ENCODE measurements around the gene TJP2.

Gene TJP2

DNA sequence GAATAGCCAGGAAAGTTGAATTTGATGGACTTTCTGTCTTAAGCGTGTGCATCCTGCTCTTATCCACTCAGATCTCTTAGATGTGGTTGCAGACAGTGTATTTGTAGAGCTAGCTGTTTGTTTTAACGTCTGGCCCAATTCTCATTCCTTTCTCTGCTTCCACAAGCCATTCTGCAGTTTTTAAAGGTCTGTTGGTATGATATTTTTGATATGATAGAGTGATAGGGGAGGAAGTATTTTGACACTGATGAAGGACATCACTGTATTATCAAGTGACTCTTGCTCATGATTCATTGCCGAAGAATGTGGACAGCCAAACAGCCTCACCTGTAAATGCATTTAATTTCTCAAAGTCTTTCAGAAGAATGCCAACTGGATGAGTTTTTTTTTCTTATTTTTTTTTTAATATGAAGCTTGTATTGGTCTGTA is 4.5 kb downstream of the TJP2 start:
- no peak overlapping the region for H3K9ac ChIP-seq (ENCODE audit: low read depth, low read length)
- peaks cover 29% of the 10 kb centered on the region for H3K4me1 ChIP-seq (ENCODE audit: control insufficient read depth, insufficient read depth, low read length)
- peaks cover 8% of the 10 kb centered on the region for H3K36me3 ChIP-seq (ENCODE audit: control insufficient read depth, insufficient read depth, low read length)
- H3K27me3 ChIP-seq (ENCODE audit: control insufficient read depth, insufficient read depth, low read length) = peaks cover 12% of the 10 kb centered on the region
- H3K27ac ChIP-seq (ENCODE audit: low read depth, low read length) = no peak overlapping the region
- no peak overlapping the region for H3K4me3 ChIP-seq (ENCODE audit: low read depth, low read length)
- no peaks in the 10 kb centered on the region for H3K9me3 ChIP-seq (ENCODE audit: control insufficient read depth, insufficient read depth, low read length)

DNA sequence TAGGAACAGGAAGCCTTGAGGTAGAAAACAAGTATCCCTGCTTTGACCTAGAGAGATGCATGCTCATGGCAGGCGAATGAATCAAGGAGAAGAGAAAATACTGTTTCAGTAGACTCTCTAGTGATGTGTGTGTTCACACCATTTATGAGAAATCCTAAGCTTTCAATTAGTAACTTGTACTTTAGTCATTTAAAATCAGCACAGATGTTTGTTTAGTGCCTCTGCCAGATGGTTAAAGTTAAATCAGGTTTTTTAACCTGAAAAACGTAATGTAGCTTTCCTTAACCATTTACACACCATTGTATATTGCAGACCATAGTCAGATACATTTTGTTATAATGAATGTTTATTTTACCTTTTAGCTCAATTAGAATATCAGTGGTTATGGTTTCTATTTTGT is 5.0 kb downstream of the TJP2 start:
- Histone ChIP-seq H3K27ac (ENCODE audit: low read depth, low read length) (peak overlapping the region; percentile 51), H3K36me3 (ENCODE audit: control insufficient read depth, insufficient read depth, low read length) (peaks cover 8% of the 10 kb centered on the region), H3K9ac (ENCODE audit: low read depth, low read length) (no peak overlapping the region), H3K4me1 (ENCODE audit: control insufficient read depth, insufficient read depth, low read length) (peaks cover 28% of the 10 kb centered on the region), H3K4me3 (ENCODE audit: low read depth, low read length) (no peak overlapping the region), H3K27me3 (ENCODE audit: control insufficient read depth, insufficient read depth, low read length) (peaks cover 9% of the 10 kb centered on the region), H3K9me3 (ENCODE audit: control insufficient read depth, insufficient read depth, low read length) (no peaks in the 10 kb centered on the region)

DNA sequence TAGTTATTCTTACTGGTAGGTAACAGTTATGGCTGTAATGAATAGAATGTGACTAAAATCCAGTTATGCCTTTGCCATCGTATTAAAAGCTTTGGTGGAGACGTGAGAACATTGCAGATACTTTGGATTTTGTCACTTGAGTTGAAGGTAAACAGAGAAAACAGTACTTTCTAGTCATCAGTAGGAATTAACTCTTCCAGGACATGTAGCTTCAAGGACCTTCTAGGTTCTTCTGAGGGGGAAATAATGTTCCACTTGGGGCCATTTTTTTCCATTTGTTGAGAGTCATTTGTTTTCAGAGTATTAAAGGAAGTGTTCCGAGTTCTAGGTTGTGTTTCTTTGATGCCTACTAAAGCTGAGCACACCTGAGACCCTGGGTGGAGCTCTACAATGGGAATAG is 6.1 kb downstream of the TJP2 start:
- H3K27ac ChIP-seq (ENCODE audit: low read depth, low read length) = no peak overlapping the region
- H3K27me3 ChIP-seq (ENCODE audit: control insufficient read depth, insufficient read depth, low read length) = no peaks in the 10 kb centered on the region
- H3K36me3 ChIP-seq (ENCODE audit: control insufficient read depth, insufficient read depth, low read length) = peaks cover 12% of the 10 kb centered on the region
- H3K9me3 ChIP-seq (ENCODE audit: control insufficient read depth, insufficient read depth, low read length) = no peaks in the 10 kb centered on the region
- H3K4me1 ChIP-seq (ENCODE audit: control insufficient read depth, insufficient read depth, low read length) = peaks cover 19% of the 10 kb centered on the region
- no peak overlapping the region for H3K9ac ChIP-seq (ENCODE audit: low read depth, low read length)
- H3K4me3 ChIP-seq (ENCODE audit: low read depth, low read length) = no peak overlapping the region

DNA sequence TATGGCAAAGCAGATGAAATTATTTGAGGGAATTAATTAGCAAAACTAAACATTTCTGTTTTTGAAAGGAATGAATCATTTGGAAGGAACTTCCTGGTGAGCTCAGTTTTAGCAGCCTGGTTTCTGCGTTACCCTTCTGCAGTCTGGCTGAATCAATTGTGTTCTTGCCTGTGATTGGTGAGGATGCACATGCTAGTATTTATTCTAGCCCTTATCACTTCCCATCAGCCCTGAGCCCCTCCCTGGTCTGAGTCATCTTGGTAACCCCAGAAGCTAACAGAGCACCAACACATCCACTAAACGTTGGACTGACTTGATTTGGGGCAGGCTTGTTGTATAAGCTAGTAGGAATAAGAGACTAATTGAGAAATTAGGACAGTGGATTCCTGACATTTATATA is 6.6 kb downstream of the TJP2 start:
- no peaks in the 10 kb centered on the region for H3K9me3 ChIP-seq (ENCODE audit: control insufficient read depth, insufficient read depth, low read length)
- H3K27ac ChIP-seq (ENCODE audit: low read depth, low read length) = no peak overlapping the region
- no peak overlapping the region for H3K9ac ChIP-seq (ENCODE audit: low read depth, low read length)
- no peaks in the 10 kb centered on the region for H3K27me3 ChIP-seq (ENCODE audit: control insufficient read depth, insufficient read depth, low read length)
- no peak overlapping the region for H3K4me3 ChIP-seq (ENCODE audit: low read depth, low read length)
- H3K4me1 ChIP-seq (ENCODE audit: control insufficient read depth, insufficient read depth, low read length) = peaks cover 14% of the 10 kb centered on the region
- peaks cover 12% of the 10 kb centered on the region for H3K36me3 ChIP-seq (ENCODE audit: control insufficient read depth, insufficient read depth, low read length)

DNA sequence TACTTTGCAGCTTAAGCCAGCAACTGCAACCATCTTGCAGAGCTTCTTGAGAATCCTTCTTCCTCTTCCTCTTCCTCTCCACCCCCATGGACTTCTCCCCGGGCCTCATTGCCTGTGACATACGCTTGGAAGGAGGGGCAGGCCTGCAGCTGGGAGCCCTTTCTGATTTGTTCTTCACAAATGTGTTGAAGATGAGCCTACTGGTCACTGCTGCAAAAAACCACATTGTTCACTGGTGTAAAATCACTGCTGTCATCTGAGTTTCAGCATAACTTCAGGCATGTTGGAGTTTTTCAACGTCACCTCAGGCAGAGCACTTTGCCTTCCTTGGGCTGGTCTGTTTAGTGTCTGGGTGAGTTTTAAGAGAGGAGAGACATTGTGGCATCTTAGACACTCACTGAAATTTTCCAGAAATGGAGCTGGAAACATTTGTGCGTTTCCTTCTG is 7.9 kb downstream of the TJP2 start:
- Histone ChIP-seq H3K27me3 (ENCODE audit: control insufficient read depth, insufficient read depth, low read length) (no peaks in the 10 kb centered on the region), H3K27ac (ENCODE audit: low read depth, low read length) (no peak overlapping the region), H3K4me1 (ENCODE audit: control insufficient read depth, insufficient read depth, low read length) (peaks cover 4% of the 10 kb centered on the region; the same call in 1 of the 2 replicates), H3K9me3 (ENCODE audit: control insufficient read depth, insufficient read depth, low read length) (no peaks in the 10 kb centered on the region), H3K36me3 (ENCODE audit: control insufficient read depth, insufficient read depth, low read length) (peaks cover 15% of the 10 kb centered on the region), H3K9ac (ENCODE audit: low read depth, low read length) (no peak overlapping the region), H3K4me3 (ENCODE audit: low read depth, low read length) (no peak overlapping the region)

DNA sequence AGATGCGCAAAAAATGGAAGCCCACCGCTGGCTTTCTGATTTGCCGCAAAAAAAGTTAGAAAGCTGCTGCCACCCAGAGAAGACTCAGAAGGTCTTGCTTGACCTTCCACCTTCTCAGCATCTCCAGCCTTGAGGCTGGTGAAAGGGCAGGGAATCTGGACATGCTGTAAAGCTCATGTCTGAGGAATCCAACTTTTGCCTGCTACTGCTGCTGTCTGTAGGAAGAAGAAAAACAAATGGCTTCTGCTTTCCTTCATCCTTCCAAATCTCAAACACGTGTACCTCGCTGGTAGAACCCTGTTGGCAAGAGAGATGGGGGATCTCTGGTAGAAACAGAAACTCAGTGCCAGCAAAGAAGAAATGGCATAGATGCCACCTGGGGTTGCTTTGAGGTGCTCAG is 10.2 kb downstream of the TJP2 start:
- H3K9ac ChIP-seq (ENCODE audit: low read depth, low read length) = no peak overlapping the region
- H3K27ac ChIP-seq (ENCODE audit: low read depth, low read length) = no peak overlapping the region
- H3K9me3 ChIP-seq (ENCODE audit: control insufficient read depth, insufficient read depth, low read length) = no peaks in the 10 kb centered on the region
- H3K36me3 ChIP-seq (ENCODE audit: control insufficient read depth, insufficient read depth, low read length) = peaks cover 15% of the 10 kb centered on the region
- peaks cover 8% of the 10 kb centered on the region; the same call in 1 of the 2 replicates for H3K4me1 ChIP-seq (ENCODE audit: control insufficient read depth, insufficient read depth, low read length)
- no peaks in the 10 kb centered on the region for H3K27me3 ChIP-seq (ENCODE audit: control insufficient read depth, insufficient read depth, low read length)
- no peak overlapping the region for H3K4me3 ChIP-seq (ENCODE audit: low read depth, low read length)

DNA sequence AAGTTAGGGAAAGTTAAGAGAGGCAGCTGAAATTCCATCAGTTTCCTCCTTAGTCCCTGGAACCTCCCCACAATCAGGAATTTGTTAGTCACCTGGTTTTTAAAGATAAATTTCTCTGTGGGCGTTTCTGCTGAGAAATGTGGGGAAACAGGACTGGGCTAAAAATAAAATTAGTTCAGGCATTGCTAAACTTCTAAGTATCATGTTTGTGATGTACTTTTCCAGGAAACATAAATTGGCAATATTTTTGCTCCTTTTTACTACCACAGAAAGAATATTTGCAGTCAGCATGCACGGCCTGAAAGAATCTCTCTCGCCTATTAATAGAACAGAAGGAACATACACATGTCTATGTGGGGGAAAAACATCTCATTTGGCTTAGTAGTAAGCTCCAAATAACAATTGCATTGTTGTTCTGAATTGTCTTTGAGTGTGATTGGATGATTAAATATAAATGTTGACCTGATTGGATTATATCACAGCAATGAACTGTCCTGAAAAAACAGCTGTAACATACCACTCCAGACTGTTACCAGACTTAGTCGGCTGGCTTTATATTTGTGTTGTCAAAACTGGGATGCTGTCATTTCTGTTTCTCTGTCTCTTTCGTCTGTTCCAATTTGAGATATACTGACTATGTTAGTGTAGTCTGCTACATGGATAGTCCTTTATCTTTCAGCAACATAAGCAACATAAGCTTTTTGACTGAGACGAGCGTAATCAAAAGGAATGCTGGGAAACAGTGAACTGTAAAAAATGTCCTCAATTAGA is 12.9 kb downstream of the TJP2 start:
- Histone ChIP-seq H3K4me1 (ENCODE audit: control insufficient read depth, insufficient read depth, low read length) (peaks cover 8% of the 10 kb centered on the region; the same call in 1 of the 2 replicates), H3K9me3 (ENCODE audit: control insufficient read depth, insufficient read depth, low read length) (no peaks in the 10 kb centered on the region), H3K4me3 (ENCODE audit: low read depth, low read length) (no peak overlapping the region), H3K9ac (ENCODE audit: low read depth, low read length) (no peak overlapping the region; the same call in 1 of the 2 replicates), H3K27me3 (ENCODE audit: control insufficient read depth, insufficient read depth, low read length) (no peaks in the 10 kb centered on the region), H3K27ac (ENCODE audit: low read depth, low read length) (peak overlapping the region; percentile 60), H3K36me3 (ENCODE audit: control insufficient read depth, insufficient read depth, low read length) (peaks cover 12% of the 10 kb centered on the region)

DNA sequence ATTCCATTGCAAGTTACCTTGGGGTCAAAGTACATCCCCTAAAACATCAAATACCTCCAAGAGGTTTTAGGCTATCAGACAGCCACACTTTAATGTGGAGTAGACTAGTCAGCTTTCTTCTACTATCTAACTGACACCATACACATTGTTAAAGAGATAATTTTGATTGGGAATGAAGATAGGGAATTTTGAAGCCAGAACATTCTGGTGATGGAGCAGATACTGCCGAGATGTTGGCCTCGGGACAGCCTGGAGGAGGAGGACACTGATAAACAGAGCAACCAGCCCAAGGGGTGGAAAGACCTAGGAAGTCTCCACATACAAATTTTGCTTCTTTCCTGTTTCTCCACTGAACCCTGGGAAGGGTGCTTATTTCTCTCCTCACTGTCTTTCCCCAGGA is 14.9 kb downstream of the TJP2 start:
- H3K4me1 ChIP-seq (ENCODE audit: control insufficient read depth, insufficient read depth, low read length) = peaks cover 15% of the 10 kb centered on the region
- no peaks in the 10 kb centered on the region for H3K27me3 ChIP-seq (ENCODE audit: control insufficient read depth, insufficient read depth, low read length)
- peaks cover 7% of the 10 kb centered on the region; the same call in 1 of the 2 replicates for H3K36me3 ChIP-seq (ENCODE audit: control insufficient read depth, insufficient read depth, low read length)
- H3K9ac ChIP-seq (ENCODE audit: low read depth, low read length) = no peak overlapping the region
- H3K4me3 ChIP-seq (ENCODE audit: low read depth, low read length) = no peak overlapping the region
- H3K9me3 ChIP-seq (ENCODE audit: control insufficient read depth, insufficient read depth, low read length) = no peaks in the 10 kb centered on the region
- peak overlapping the region; percentile 5 for H3K27ac ChIP-seq (ENCODE audit: low read depth, low read length)

DNA sequence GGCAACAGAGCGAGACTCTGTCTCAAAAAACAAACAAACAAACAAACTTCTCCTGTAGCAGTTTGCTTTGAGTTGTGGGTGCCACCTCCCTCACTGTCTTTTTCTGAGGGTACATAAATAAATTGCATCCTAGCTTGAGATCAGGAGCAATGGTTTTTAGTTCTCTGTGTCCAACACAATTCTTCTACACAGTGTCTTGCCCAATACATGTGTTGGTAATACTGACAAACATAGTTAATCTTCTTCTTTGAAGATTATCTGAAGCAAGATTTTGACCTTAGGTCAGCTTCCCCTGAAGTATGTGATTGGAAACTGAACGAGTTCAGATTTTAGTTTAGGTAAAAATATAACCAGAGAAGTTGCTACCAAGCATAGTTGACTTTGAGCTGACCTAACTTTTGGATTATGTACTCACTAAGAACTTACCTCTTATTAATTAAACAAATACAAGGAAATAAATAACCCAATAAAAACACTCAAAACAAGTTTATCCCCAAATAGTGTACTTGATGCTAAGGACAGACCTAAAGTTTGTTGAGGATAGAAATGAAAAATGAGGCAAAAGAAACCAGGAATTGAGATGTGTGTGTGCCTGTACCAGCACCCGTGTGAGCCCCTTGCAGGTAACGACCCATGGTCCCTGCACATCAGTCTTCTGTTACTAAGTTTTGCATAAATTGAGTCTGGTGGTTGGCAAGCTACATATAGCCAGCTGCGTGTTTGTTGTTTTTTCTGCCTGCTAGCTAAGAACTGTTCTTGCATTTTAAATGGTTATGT is 16.2 kb downstream of the TJP2 start:
- Histone ChIP-seq H3K4me1 (ENCODE audit: control insufficient read depth, insufficient read depth, low read length) (peaks cover 23% of the 10 kb centered on the region), H3K4me3 (ENCODE audit: low read depth, low read length) (no peak overlapping the region), H3K36me3 (ENCODE audit: control insufficient read depth, insufficient read depth, low read length) (peaks cover 4% of the 10 kb centered on the region; the same call in 1 of the 2 replicates), H3K9me3 (ENCODE audit: control insufficient read depth, insufficient read depth, low read length) (no peaks in the 10 kb centered on the region), H3K27me3 (ENCODE audit: control insufficient read depth, insufficient read depth, low read length) (no peaks in the 10 kb centered on the region), H3K27ac (ENCODE audit: low read depth, low read length) (no peak overlapping the region), H3K9ac (ENCODE audit: low read depth, low read length) (no peak overlapping the region)

DNA sequence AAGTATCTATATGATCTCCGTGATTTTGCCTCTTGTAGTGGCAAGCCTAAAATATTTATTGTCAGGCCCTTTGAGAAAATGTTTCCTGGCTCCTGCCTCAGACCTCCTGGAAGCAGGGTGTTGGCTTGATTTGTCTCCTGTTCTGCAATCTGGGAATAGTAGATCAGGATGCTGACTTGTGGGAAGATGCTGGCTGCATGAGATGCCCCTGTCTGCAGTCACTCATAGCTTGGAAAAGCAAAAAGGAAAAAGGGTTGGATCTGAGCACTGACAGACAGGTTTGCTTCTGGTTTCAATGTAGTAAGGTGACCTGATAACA is 16.7 kb downstream of the TJP2 start:
- Histone ChIP-seq H3K36me3 (ENCODE audit: control insufficient read depth, insufficient read depth, low read length) (peaks cover 4% of the 10 kb centered on the region; the same call in 1 of the 2 replicates), H3K27ac (ENCODE audit: low read depth, low read length) (no peak overlapping the region), H3K4me1 (ENCODE audit: control insufficient read depth, insufficient read depth, low read length) (peaks cover 23% of the 10 kb centered on the region)

DNA sequence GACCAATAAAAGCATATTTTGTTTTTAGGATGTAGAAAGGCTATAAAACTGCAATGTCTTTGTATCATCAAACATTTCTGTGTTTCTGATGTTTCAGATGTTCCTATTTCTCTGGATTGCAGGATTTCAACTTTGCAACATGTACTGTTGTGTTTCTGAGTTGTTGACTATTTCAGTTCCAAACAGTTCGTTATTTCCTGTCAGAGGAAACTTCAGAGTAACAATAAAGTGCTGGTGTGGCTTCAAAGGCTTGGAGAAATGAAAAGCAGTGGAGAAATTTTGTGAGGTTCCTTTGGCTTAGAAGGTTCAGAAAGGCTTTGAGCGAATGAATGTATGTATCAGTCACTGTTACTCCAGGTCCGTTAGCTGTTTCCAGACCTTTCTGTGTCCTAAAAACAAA is 17.2 kb downstream of the TJP2 start:
- H3K9me3 ChIP-seq (ENCODE audit: control insufficient read depth, insufficient read depth, low read length) = no peaks in the 10 kb centered on the region
- H3K27me3 ChIP-seq (ENCODE audit: control insufficient read depth, insufficient read depth, low read length) = no peaks in the 10 kb centered on the region
- no peak overlapping the region for H3K4me3 ChIP-seq (ENCODE audit: low read depth, low read length)
- peaks cover 23% of the 10 kb centered on the region for H3K4me1 ChIP-seq (ENCODE audit: control insufficient read depth, insufficient read depth, low read length)
- H3K9ac ChIP-seq (ENCODE audit: low read depth, low read length) = no peak overlapping the region
- H3K27ac ChIP-seq (ENCODE audit: low read depth, low read length) = no peak overlapping the region
- 0 out of 2 replicates have a peak, but pooled peaks cover under 1% of the 10 kb centered on the region for H3K36me3 ChIP-seq (ENCODE audit: control insufficient read depth, insufficient read depth, low read length)

More for the DNA sequence above, 16.7 kb downstream of the TJP2 start:
- no peaks in the 10 kb centered on the region for H3K9me3 ChIP-seq (ENCODE audit: control insufficient read depth, insufficient read depth, low read length)
- H3K9ac ChIP-seq (ENCODE audit: low read depth, low read length) = no peak overlapping the region
- no peaks in the 10 kb centered on the region for H3K27me3 ChIP-seq (ENCODE audit: control insufficient read depth, insufficient read depth, low read length)
- H3K4me3 ChIP-seq (ENCODE audit: low read depth, low read length) = no peak overlapping the region

Measured in HUES48 (cell line).